UCSD-AML1 (cell line): ENCODE measurements around the gene ZNF609.
"Not testable (repeated sequence)": the region's sequence is repeated elsewhere in the genome, so short reads cannot be mapped to it uniquely, and the experiment has no call there.

ENCODE experiments used
- DNase-seq: peaks from one replicate; lab custom pipeline; 2025; ENCODE audit not compliant: unreplicated experiment; lab: John Stamatoyannopoulos, UW

ZNF609 gene

DNA sequence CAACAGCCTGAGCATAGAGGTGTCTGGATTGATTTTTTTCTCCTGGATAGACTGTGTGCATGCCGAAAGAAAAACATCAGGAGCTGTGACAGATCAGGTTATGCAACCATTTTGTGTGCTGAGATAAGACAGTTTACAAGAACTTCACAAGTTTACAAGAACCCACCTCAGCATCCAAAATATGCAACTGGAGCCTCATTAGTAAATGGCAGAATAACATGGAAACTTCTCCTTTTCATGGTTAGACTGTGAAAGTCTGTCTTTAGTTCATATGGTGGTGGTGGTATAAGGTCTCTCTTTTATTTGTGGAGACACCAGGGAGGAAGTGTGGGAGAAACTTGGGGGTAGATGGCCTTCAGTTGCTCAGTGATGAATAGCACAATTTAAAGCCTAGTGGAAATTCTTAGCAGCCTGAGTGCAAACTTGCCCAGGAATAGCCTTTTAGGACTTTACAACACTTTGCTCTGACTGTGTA, 3.7 kb upstream of the ZNF609 start:
- peak; percentile 14 for DNase-seq

GRCh38 chr15:64459066-64459781, 1.2 kb upstream of the ZNF609 start:
- DNase-seq: no peak

DNA sequence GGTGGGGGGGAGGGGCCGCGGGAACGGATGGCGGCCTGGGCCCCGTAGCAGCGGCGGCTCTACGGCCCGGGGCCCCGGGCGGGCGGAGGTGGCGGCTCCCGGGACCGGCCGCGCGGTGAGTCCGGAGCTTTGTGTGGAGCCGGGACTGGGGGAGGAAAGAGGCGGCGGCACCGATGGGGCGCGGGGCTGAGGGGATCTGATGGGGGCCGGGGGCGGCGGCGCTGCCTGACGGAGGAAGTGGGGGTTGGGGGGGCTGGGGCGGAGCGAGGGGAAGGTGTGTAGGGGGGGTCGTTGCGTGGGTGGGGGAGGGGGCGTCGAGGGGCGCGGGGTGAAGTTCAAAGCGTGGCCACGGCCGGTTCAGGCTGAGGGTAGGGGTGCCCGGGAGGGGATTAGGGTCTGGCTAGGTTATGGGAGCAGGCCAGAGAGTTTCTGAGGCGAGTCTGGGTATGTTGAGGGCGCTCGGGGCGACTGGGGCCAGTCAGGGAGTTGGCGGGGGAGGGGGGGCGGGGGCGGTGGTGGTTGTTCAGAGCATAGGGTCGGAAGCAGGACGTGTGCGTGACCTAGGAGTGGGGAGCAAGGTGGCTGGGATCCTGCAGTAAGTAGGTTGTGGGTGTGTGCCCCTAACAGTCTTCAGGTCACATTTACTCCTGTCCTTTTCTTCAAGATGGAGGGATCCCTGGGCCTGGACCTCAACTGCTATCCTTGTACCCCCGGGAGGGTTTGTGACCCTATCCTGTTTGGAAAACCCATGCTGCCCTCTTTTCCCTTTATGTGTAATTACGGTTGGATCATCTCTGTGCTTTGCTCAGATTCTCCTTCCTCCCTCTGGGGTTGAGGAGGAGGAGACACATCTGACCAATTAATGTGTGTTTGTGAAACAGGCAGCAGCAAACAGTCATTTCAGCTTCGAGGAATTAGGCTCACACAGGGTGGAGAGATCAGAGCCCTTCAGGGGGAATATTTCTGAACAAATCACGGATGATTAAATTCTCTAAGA, 644 bp downstream of the ZNF609 start:
- peak; percentile 38 for DNase-seq

DNA sequence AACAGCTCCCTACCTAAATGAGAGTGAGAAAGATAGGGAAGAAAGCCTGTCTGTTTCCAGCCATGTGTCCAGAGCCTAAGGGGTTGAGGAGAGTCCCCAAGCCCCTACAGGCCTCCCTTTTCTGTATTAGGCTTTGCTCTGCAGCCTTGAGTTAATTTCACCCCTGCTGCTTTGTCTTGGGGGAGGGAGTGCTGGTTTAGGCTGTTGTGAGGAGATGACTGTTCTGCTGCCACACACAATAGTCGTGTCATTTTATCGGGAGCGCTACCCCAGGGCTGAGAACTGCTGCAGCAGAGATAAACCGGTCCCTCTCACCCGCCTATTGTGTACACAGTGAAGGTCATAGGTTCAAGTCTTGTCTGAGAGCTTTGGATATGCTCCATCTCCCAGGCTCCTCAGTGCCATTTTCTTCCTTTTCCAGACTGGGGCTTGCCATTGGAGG, 1.4 kb downstream of the ZNF609 start:
- no peak for DNase-seq

- no peak for DNase-seq
Observed at GRCh38 chr15:64462492-64462891, 2.1 kb downstream of the ZNF609 start.

DNA sequence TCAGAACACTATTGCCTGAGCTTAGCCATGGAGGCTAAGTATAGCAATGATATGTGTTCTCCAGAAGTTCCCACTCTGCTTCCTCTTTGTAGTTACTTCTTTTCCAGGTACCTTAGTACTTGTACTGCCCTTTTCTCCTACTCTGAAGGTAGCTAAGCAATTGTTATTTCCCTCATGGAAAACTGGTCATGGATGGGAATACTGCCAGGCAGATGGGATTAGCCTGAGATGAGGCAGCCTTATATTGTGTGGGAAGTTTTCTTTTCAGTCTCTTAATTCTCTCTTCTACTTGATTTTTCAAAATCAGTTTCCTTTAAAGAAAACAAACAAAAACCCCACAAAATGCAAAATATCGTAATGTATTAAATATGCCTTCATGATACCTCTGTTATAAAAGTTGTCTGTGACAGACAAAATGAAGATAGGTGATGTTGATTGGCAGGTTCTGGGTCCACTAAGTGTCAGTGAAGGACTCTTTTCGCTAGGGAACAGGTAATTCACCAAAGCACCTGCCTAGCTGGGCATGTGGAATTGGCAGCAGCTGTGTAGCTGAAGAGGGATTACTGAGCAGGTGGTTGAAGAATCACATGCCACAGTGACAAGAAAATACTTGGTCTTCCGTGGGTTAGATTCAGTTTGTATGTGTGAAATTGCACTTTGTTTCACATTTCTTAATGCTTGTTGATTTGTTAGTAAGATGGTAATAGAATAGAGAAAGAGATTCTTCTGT, 4.1 kb downstream of the ZNF609 start:
- no peak for DNase-seq

DNA sequence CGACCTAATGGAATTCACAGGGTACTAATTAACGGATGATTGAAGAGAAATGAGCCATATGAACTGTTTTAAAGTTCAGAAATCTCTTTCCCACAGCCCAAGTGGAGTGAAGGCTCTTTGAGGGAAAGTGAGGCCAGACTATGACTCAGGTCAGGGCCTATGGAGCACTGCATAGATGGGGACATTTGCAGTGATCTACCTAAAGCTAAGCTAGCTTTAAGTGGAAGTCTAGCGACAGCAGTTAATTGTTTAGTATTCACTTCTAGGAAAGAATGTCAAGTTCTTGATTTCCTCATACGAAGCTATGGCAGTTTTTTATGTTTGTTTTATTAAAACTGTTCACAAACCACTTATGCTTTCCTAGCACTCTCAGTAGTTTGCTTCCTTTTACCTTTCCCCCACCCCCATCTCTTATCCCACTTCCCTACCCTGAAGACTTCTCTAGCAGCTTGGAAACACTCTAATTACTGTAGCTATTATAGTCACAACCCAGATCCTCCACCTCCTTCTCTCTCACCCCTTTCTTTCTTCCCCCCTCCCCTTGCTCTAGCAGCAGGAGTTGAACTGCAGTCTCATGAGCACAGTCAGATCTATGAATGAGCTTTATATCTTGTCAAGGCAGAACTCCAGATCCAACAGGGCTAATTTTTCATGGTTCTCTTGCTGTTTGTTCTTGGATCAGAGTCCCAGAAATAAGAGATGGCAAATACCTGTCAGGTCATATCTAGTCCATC, 6.2 kb downstream of the ZNF609 start:
- DNase-seq: no peak

DNA sequence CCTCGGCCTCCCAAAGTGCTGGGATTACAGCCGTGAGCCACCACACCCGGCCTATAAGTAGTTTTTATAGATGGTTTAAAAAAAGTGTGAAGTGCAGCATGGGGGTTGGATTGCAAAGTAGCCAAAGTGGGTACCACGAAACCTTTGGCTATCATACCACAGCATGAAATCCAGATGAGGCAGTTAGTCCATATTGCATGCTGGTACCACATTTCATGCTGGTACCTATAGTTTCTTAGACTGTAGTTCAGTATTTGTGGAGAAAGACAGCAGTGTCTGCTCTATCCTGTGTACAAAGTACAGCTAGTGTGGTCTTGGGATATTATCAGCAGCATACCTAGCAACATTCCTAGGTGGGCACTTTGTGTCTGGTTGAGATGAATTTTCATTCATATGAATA, 11.8 kb downstream of the ZNF609 start:
- no peak for DNase-seq

DNA sequence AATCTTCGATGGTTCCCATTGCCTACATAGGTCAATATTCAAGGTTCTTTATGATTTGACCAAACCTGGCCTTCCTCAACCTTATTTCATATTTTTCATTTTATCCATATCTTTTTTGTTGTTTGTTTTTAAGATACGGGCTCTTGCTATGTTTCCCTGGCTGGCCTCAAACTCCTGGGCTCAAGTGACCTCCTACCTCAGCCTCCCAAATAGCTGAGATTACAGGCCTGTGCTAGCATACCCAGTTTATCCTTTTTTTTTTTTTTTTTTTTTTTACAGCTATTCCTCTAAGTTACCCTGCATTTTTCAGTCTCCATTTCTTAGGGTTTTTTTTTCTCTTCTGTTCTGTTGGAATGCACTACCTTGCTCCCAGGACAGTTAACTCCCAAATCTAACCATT, 14.5 kb downstream of the ZNF609 start:
- no peak for DNase-seq

DNA sequence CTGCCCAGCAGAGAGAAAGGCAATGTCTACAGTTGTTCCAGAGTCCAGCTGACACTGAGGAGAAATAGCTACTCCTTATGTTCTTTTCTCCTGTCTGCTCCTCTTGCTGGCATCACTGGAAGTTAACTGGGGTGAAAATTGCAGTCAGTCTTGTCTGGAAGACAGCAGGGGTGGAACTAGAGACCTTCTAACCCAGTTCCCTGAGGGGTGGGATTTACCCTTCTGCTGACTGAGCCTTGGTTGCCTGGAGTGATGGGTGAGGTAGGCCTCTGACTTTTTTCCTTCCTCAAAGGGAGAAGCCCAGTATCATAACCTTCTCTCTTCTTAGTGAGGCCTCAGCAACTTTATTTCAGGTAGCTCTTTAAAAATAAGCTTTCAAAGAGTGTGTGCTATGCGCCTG, 16.2 kb downstream of the ZNF609 start:
- DNase-seq: no peak

DNA sequence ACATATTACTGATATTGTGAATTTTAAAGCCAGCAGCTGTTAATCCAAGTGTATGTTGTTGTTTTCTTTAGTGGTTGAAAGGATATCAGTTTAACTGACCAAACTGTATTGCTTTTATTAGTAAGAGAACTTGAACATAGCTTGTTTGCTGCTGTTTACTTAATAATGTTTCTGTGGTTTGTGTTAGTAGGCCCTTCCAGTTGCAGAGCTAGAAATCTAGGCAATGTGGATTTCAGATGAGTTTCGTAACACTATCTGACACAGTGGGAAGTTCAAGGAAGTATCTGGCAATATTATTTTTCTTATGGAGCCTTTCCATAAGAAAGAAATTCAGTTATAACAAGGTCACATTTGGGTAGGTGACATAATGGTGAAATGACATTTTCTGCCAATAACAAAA, 18.5 kb downstream of the ZNF609 start:
- DNase-seq: no peak

DNA sequence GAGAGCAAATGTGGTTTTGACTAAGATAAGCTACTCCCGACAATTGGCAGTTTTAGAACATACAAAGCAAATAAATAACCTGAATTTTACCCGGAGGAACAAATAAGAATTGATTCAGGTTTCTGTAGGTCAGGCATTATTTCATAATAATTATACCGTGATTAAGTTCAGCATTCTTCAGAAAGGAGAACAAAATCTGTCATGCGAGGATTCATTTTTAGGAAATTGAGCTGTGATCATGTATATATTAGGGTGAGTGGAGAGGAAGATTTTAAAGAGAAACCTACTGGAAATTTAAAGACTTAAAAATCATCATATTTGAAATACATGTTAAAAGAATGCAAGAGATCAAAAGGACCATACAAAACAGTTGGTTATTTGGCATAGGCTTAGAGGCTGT, 20.5 kb downstream of the ZNF609 start:
- no peak for DNase-seq

GRCh38 chr15:64483749-64484148, 23.4 kb downstream of the ZNF609 start:
- DNase-seq: no peak

- no peak for DNase-seq
Observed at GRCh38 chr15:64485796-64486195, 25.4 kb downstream of the ZNF609 start.

- DNase-seq: no peak
Observed at GRCh38 chr15:64490598-64491259, 30.4 kb downstream of the ZNF609 start.

DNA sequence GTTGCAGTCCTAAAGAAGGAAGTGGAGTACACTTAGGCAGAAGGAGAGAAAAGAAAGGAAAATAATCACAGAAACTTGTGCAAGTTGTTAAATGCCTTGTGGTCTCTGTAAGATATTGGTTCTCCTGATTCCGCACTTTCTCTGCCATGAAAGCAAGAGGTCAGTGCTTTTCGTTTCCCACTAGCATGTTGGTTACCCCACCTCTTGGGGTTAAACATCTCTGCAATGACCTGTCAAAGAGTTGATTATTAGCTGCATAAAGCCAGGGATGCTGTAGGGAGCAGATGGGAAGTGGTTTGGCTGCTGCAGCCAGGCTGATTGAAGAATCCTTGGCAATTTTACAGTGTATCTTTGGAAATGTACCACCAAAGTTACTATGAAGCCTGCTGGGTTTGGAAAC, 33.3 kb downstream of the ZNF609 start:
- no peak for DNase-seq

- DNase-seq: not testable (repeated sequence)
Observed at GRCh38 chr15:64495968-64496367, 35.6 kb downstream of the ZNF609 start.

DNA sequence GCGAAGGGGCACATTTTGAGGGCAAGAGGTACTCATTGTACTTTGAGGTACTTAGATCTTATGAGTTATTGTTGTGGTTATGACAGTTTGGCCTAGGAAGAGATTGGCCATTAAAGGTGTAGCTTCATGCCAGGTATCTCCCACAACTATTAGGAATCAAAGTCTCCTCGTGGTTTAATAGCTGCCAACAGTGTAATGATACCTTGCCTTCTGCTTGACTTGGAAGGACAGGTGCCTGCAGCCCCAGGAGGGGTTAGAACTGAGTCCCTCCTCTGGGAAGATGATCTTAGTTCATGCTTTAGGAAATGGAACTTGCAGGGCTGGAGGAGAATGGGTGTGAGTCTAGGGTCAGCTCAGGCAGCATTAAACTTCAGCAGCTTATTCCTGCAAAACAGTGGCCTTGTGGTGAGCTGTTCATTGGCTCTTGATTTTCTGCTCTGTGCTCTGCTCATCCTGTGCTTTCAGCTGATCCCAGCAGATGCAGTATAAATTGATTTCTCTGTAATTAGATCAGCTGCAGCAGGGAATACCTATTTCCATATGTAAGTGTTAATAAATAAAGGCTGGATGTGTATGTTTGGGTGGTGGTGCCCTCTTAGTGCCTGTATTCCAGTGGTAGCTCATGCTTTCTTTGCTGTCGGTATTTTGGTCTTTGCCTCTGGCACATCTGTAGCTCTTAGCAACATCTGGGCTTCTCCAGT, 40.5 kb downstream of the ZNF609 start:
- no peak for DNase-seq

- DNase-seq: no peak
Observed at GRCh38 chr15:64501396-64501715, 41.0 kb downstream of the ZNF609 start.

- DNase-seq: no peak
Observed at GRCh38 chr15:64502151-64502550, 41.8 kb downstream of the ZNF609 start.
